GM19193 (cell line): ENCODE data around the gene CSTF3.

Source experiments
- POLR2A ChIP-seq: IDR thresholded peaks from 4 replicates; pipeline ENCODE4 v1.6.1; 2011; ENCODE audit not compliant: insufficient read depth, insufficient read length; ENCODE audit errors: extremely low read depth

CSTF3 gene

GRCh38 chr11:33177676-33178336, 16.5 kb upstream of the CSTF3 start:
- no peak for TF ChIP-seq POLR2A

GRCh38 chr11:33172996-33173395, 11.7 kb upstream of the CSTF3 start:
- TF ChIP-seq POLR2A = no peak

GRCh38 chr11:33172345-33172744, 11.1 kb upstream of the CSTF3 start:
- no peak for TF ChIP-seq POLR2A

GRCh38 chr11:33171251-33171650, 10.0 kb upstream of the CSTF3 start:
- no peak for TF ChIP-seq POLR2A

- no peak for TF ChIP-seq POLR2A
These were observed 7.5 kb upstream of the CSTF3 start for GRCh38 chr11:33168709-33169200.

- no peak for TF ChIP-seq POLR2A
These were observed 1.6 kb upstream of the CSTF3 start for GRCh38 chr11:33162831-33163230.

GRCh38 chr11:33160587-33160986, 693 bp downstream of the CSTF3 start:
- no peak for TF ChIP-seq POLR2A

GRCh38 chr11:33160136-33160535, 1.1 kb downstream of the CSTF3 start:
- TF ChIP-seq POLR2A = no peak

GRCh38 chr11:33158596-33159275, 2.5 kb downstream of the CSTF3 start:
- TF ChIP-seq POLR2A = no peak

GRCh38 chr11:33157103-33158027, 3.9 kb downstream of the CSTF3 start:
- no peak for TF ChIP-seq POLR2A

- no peak for TF ChIP-seq POLR2A
These were observed 9.9 kb downstream of the CSTF3 start for GRCh38 chr11:33151399-33151798.

- TF ChIP-seq POLR2A = no peak
These were observed 13.7 kb downstream of the CSTF3 start for GRCh38 chr11:33147559-33147958.

- TF ChIP-seq POLR2A = no peak
These were observed 25.4 kb downstream of the CSTF3 start for GRCh38 chr11:33135768-33136443.

GRCh38 chr11:33135216-33135615, 26.1 kb downstream of the CSTF3 start:
- TF ChIP-seq POLR2A = no peak

- TF ChIP-seq POLR2A = no peak
These were observed 27.0 kb downstream of the CSTF3 start for GRCh38 chr11:33134276-33134675.
